Measurements from ENCODE around the gene PPFIBP1.

The PPFIBP1 gene

DNA sequence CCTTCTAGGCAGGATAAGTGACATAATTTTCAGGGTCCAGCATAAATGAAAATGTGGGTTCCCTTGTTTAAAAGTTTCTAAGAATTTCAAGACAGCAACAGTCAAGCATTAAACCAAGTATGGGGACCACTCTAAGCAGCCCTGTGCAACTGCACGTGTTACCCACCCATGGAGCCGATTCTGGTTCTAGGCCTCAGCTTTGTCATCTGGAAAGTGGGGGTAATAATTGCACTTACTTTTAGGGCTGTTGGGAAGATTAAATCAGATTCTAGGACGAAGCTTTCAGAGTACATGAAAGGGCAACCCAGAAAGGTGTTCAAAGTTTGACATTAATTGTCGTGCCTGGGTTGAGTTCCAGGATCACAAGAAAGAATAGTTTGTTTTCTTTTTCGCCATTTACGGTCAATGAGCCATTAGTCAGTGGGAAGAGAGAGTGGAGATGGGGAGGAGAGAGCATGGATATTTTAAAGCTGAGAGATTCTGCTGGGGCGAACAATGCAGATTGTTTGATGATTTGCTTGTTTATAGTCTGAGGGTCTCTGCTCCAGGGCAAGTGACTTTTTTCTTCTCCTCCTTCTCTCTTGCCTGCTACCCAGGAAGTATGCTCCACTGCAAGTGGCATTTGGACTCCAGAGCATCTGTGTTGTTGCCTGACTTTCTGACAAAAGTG is 10.7 kb upstream of the PPFIBP1 start:
- no peak for DNase-seq (ENCODE audit: low read depth)

DNA sequence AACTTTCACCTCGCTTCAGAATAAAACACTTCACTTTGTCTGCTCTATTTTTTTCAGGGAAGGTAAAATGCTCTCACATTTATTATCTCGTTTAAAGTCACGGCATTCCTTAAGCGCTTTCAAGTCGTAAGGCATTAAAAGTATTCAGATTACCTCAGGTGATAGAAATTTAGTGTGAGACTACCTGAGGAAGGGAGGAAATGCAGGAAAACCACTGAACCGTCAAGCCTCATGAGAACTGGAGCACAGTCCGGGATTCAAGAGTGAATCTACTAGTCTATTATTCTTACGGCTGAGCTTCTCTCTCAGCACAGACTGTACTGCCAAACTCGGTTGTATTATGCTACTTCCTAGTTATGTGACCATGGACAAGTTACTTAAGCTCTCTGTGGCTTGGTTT is 8.3 kb upstream of the PPFIBP1 start:
- no peak for DNase-seq (ENCODE audit: low read depth)

DNA sequence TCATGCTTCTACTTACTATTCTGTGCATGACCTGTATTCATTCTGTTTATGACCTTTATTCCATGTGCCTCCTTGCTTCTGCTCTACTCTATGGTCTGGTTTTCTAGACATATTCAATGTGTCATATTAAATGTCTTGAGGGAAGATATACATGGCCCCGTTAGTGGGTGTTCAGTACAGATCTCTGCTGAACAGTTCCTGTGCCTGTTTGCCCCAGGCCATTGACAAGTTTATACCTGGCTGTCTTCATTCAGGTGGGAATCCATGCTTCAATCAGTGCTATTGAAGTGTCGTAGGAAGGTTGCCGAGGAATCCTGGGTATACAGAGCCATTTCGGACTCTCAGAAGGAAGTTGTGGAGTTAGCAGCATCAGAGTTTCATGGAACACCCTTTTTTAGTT is 7.4 kb upstream of the PPFIBP1 start:
- no peak for DNase-seq (ENCODE audit: low read depth)

DNA sequence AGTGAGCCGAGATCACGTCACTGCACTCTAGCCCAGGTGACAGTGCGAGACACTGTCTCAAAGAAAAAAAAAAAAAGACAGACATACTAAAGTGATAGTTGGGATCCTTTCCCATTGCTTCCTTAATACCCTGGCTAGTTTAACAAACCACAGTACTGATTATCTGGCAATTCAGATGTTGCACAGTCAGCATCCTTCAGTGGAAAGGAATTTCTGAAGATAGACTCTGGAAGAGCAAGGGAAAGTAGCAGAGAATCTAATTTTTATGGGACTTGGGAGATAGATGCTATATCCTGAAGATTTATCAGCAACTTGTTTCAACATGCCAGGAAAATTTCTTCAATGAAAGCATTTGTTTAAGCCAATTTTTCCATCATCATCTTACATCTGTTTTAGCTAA is 6.5 kb upstream of the PPFIBP1 start:
- DNase-seq (ENCODE audit: low read depth): no peak

DNA sequence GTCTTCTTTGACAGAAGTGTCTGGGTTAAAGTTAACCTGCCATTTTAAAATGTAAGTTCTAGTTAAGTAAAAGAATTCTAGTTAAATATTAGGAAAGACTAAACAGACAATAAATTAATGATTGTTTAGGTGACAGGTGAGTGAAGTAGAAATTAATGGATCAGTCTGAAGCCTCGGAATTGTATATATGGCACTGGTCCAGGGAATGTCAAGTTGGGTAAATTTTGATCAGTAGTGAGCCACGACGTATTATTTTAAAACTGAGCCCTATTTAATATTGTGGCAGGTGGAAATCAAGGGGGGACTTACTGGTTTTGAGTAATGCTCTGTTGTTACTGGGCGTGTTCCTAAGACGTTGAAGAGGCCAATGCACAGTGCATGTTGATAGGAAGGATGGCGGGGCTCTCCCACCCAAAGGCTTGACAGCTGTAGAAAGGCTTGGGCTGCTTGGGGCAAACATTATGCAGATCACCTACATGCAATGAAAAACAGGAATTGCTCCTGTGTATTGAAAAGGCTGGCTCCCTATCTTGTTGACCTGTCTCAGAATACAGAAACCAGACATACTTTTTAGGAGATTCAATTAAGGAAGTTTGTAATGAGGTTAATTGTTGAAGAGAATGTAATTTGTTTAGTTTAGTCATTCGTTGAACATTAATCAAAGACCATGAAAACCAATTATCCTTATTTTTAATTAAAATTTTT is 5.9 kb upstream of the PPFIBP1 start:
- DNase-seq (ENCODE audit: low read depth): no peak

DNA sequence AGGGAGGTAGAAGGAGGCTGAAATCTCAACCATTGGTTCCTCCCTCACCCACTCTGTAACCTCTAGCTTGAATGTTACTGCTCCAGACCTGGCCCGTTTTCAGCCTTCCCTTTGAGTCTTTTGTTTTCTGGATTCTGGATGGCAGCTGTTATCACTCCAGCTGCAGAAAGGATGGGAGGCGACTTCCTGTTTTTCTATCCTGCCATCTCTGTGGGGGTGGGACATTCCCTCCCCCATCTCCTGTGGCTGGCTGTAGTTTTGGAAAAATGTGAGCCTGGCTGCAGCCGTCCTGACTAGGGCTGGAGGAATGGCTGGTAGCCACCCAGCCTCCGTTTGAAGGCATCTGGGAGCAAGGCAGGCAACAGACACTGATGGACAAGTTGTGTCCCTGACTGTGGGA is 2.9 kb upstream of the PPFIBP1 start:
- DNase-seq (ENCODE audit: low read depth): no peak

DNA sequence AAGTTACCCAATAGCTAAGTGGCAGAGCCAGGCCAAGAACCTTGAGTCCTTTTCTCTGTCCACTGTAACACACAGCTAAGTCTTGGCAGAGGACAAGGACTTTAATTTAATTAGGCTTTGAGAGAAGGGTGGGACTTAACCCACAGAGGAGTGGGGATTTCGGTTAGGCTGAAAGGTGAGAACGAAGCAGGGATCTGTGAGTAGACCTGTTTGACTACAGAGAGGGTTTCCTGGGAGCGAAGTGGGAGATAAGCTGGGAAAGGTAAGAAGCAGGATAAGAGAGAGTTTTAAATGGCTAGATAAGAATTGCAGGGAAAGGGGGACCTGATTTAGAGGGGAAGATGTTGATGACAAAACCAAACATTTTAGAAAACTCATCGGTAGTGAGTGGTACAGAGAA is 2.0 kb upstream of the PPFIBP1 start:
- no peak for DNase-seq (ENCODE audit: low read depth)

DNA sequence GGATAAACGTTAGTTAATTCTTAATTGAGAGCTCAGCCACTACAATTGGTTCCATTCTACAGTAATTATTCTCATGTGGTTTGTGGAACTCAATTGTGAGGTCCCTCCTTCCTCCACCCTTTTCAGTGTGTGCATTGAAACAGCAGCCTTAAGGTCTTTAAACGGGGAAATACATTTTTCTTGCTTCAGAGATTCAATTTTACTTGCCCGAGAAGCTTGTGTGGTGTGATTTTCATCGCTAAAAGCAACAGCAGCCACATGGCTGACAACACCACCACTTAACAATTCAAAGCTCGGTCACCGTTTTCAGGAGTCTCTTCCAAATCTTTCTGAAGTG is 733 bp upstream of the PPFIBP1 start:
- no peak for DNase-seq (ENCODE audit: low read depth)

DNA sequence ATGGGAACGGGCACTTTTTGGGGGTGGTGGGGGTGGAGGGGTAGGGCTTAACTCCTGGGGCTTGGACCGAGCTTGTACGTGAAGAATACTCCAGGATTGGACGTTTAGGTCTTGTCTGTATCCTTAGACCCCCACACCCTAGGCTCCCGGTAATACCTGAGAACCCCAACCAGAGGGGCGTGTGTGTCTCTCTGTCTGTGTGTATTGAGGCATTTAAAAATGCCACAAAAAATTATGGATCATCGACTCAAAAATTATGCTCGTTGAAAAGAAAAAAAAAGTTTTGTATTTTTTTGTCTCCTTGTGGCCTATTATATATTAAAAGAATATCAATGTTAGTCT is 459 bp downstream of the PPFIBP1 start:
- no peak for DNase-seq (ENCODE audit: low read depth)

DNA sequence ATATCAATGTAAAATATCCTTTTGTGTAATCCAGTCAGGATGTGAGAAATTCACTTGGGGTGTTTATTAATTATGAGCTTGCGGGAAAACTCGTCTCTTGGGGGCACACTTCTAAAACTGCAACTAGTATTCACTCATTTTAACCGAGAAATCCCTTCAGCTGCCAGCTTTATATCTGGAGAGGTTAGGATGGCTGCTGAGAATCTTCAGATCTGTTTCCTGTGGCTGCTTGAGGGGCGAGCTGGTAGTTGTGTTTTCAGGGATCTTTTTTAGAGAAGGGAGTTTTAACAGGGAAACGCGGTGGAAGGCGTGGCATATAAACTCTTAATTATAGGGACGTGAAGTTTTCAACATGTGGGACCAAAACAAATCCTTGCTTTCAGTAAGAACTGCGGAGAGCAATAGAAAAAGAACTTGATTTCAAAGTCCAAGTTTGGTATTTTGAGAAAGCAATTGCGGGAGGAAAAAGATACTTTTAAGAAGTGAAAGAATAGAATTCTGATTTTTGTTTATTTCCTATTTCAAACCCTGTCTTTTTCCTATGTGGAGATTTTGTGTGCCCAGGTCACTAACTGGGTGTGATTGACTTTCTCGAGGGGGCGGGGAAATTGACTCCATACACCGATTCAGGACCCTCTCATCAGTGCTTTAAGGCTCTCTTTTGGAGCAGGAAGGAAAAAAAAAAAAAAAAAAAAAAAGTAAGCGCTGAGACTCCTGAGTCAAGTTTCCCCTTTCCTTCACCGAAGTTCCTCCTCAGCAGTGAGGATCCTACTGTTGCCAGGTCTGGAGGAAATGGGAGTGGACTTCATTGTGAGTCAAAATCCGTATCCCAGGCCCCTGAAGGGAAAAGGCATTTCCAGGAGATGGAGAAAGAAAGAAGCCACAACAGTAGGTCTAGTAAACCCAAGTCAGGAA is 1.1 kb downstream of the PPFIBP1 start:
- DNase-seq (ENCODE audit: low read depth): peak; percentile 39

DNA sequence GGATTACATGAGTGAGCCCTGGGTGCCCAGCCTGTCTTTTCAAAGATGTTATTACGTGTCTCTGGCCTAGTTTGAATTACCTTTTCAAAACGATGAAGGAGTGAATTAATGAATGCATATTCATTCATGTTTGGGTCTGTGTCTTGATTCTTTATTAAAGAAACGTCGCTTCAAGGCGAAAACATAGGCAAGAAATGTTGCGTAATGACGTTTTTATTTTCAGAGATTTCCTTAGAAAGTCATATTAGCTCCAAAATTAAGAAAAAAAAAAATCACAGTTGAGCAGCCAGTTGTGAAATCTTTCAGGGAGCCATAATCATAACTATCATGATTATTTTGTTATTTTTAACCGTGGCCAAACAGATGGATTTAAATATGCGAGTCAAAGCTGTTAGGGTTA is 3.5 kb downstream of the PPFIBP1 start:
- no peak for DNase-seq (ENCODE audit: low read depth)

DNA sequence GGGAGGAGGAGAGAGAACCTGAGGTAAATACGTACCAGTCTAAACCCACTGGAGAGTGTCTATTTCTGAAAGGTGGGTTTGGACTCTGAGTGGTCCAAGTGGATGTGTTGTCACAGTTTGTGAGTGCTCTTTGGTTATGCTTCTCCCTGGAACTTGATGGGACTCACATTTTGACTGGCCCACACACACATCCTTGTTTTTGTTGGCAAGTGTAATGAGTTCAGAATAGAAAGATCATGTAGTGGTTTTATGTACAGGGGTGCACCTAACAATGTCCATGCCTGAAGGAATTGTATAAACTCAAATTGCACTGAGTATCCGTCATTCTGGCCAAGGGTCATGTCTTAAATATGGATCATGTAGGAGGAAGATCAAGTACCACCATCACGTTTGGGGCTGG is 4.8 kb downstream of the PPFIBP1 start:
- no peak for DNase-seq (ENCODE audit: low read depth)

DNA sequence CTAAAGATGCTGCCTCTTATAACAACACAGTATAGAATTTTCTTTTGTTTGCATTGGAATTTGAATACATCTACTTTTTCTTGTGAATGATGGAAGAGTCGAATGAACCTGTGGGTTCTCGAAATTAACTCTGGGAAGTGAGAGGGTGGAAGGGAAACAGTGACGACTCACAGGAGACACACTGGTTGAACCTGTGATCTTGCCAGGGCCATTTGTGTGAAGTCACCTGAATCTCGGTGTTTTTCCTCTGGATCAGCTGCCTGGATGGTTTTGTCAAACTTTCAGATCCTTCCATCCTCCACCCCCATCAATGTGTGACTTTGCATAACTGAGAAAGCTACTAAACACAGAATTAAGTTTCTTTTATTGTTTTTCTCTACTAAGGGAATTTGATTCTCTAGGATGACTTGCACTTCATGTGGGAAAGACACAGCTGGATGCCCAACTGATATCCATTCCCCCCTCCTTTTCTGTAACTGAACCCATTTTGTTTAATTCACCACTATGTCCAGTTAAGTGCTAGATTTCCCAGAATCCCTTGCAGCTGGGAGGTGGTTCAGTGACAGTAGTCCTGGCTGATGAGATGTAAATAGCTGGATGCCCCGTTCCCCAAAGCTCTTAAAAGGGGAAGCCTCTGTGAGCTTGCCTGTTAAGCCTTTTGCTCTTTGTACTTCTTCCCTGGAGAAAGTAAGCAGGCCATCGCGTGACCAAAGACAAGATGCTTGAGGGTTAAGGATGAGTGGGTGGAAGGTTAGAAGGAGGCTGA is 6.3 kb downstream of the PPFIBP1 start:
- no peak for DNase-seq (ENCODE audit: low read depth)

DNA sequence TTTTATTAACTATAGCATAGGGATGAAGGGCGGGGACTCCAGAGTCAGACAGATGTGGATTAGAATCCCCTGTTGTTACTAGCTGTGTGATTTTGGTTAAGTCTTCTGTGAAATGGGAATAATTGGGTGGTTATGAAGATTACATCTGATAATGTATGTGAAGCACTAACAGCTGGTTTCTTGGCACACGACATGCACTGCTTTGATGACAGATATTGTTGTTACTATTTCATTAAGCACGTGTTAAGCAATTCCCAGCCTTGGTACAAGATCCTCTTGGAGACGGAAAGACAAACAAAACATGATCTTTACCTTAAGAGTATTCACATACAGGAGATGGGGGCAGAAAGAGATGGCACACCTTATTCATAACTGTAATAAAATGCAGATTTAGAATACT is 7.9 kb downstream of the PPFIBP1 start:
- DNase-seq (ENCODE audit: low read depth): no peak

DNA sequence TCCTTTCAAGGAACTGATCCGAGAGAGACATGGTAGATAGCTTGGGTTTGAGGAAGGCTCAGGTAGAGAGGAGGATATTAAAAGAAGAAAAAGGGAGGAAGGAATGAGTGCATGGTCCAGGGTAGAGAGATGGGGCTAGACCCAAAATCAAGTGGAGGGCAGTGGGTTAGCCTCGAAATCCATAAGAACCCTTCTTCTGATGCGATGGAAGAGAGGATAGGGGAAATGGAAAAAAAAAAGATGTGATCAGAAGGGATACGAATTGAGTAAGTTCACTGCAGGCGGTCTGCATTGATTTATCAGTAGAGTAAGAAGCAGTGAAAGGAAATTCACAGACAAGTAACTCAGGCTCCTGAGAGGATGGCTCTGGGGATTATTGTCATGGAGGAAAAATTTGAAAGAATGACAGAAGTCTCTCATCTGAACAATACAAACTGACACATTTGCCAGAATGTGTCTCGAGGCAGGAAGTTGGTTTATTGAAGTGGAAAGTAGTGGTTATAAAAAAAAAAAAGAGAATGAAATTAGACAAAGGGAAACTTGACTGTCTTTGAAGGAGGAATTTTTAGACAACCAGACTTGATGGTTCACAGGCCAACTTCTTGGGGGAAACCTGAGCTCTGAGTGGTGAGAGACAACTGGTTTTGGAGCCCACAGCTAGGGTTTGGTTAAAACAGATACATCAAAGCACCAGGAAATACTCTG is 10.2 kb downstream of the PPFIBP1 start:
- no peak for DNase-seq (ENCODE audit: low read depth)

DNA sequence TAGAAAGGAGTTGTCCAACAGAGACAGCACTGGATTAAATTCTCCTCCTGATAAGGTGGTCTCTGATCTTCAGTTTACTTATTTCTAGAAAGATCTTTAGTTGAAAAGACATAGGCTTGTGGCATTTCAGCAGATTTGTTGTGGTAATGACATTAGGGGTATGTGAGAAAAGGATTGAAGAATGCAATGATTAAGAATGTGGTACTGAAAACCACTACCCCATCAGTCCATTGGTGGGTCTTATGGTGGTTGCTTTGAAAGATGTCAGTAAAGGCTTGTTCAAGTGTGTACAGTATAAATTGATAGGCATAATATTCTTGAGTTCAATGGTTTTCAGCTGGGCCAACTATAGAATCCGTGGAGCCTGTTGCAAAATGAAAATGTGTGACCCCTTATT is 10.8 kb downstream of the PPFIBP1 start:
- DNase-seq (ENCODE audit: low read depth): no peak

DNA sequence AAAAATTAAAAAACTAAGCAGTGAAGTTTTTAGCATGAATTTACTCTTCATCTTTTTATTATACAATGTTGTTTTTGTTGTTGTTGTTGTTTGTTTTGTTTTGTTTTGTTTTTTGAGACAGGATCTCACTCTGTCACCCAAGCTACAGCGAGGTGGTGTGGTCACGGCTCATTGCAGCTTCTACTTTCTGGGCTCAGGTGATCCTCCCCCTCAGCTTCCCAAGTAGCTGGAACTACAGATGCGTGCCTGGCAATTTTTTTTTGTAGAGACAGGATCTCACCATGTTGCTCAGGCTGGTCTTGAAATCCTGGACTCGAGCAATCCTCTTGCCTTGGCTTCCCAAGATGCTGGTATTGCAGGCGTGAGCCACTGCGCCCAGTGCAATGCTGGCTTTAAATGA is 11.3 kb downstream of the PPFIBP1 start:
- DNase-seq (ENCODE audit: low read depth): no peak

DNA sequence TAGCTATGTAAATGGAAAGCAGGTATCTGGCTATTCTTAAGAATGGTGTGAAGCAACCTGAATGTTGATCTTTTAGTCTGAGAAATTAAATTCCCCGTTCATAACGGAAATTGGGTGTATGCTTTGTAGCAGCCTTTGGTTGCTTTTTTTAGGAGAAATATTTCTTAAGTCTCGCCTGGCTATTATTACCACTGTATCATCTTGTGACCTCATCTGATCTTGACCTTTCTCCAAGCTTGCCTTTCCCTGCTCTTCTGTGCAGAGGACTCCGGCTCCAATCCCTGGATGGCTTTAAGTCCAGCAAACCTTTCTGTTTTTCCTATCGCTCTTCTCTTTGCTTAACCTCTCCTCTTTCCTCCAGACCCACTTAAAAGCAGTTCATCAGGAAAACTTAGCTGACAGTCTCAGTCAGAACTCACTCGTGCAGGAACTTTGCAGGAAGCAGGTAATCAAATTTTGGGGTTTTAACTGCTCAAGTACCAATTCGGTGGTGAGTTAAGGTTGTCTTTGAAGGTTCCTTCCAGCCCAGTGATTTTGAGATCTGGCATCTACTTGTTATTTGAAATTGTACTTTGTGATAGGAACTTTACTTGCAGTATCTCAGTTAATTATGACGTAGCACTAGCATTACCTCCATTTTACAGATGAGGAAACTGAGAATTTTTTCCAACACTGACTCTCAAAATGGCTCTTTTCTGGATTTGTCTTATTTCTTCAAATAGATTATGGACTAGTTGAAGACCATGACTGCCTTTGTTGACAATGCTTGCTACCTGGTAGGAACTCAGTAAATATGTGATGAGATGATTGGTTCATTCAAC is 14.1 kb downstream of the PPFIBP1 start:
- DNase-seq (ENCODE audit: low read depth): no peak

DNA sequence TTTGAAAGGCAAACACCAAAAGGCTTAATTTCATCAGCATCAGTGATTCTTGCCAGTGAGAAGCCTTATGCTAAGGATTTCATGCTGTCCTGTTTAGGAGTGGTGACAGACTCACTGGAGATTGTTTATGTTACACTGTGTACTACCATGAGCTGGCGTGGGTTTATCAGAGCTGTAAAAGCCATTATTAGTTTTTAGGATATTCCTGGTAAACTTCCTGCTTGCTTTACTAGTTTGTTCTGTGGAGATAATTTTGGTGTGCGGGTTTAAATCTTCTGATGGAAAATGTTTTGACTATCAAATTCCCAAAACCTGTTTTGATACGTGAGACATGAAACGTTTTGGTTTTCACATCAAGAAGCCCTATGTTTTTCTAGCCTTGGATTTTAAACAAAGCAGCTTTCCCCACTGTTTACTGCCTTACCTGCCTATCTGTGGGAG is 15.2 kb downstream of the PPFIBP1 start:
- DNase-seq (ENCODE audit: low read depth): no peak

DNA sequence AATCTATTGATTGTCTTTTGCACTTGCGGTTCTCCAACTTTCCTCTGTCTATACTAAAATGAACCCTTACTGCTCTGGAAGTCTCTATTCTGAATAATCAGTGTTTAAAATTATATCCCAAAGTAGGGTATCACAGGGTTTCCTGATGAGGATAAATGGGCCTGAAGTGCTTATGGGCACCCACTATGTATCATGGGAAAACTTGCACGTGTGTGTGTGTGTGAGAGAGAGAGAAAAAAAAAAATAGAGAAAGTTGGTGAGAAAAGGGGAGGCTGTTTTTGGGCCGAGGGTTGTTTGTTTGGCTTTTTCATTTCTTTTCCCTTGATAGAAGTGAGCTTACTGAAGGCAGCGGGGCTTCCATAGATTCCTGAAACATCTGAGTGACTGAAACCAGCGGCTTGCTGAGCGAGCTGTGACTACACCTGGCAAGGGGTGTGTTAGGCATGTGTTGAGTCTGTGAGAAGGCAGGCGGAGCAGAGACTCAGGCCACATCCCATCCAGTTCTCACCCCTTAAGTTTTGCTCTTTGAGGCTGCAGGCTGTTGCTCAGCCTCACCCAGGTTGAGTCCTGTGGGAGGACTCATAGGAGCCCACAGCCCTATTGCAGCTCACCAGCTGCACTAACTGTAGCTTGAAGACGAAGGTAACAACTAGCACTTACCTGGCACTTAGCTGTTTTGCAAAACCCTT is 17.2 kb downstream of the PPFIBP1 start:
- no peak for DNase-seq (ENCODE audit: low read depth)

Measured in HS-27A (cell line).